Transverse colon (tissue), 3 donors: ENCODE measurements around the gene ABHD5.

Experiments
- CTCF ChIP-seq, 5 experiments: fragments of 200-600 bp in 3 of 5; fragments of 450-650 bp in 2 of 5; sonication (generic) in 3 of 5; IDR thresholded peaks; 1 replicate in 2 of 5; 2 replicates in 3 of 5; pipeline ENCODE4 v1.5.1; 2016 to 2017; ENCODE audit warnings: antibody characterized with exemption in 5 of 5, inconsistent platforms in 3 of 5, mild to moderate bottlenecking in 2 of 5, moderate library complexity in 1 of 5
- POLR2A ChIP-seq: fragments of 450-650 bp; IDR thresholded peaks from one replicate; pipeline ENCODE4 v1.6.1; 2016; ENCODE audit warnings: antibody characterized with exemption, mild to moderate bottlenecking, moderate library complexity

DNA sequence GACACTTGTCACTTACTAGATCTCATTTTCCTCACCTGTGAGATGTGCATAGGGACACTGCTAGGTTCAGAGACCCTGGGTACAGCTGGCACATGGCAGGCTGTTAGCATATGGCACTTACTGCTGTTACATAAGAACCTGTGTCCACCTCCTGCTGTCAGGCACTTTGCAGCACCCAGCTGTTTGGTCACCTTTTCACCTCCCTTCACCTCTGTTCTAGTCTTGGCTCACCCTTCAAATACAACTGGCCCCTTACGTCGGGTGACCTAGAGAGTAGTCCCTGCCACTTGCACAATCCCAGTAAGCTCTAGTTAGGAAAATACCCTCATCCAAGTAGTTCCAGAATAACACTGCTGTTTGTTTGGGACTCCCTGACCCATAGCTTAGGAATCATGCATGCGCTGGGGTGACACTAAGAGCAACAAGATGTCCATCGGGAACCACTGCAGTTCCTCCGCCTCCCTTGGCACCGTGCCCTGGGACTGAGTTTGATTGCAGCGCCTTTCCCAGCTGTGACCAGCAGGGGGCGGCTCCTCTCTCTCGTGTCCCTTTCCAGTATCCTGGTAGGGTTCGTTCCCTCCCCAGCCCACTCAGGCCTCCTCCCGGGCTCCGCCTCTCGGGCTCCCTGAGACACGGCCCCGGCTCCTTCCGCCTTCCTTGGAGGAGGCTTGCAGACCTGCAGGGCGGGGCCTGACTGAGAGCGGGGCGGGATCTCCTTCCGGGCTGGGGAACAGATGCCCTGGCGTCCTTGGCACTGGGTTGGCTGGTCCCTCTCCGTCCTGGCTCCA is 78.6 kb downstream of the ABHD5 start:
- TF ChIP-seq CTCF (IDR thresholded peaks at IDR 0.05) = peak; percentile 84 to 98 (median 92)
- TF ChIP-seq POLR2A = no peak
